Measurements from ENCODE around the gene HOXC5. TPM values are rescaled to one million over a fixed set of nuclear protein-coding genes. Genes with fewer than 3 reads are reported as not detected.

HOXC5 gene
- total RNA-seq, 1 experiment from 2014 or later, result not detected

- no CpG with 5 or more reads among the region's 14 CpGs for WGBS (ENCODE audit: extremely low coverage, insufficient read length, low lambda C conversion rate)
These were observed 21.0 kb upstream of the HOXC5 start for GRCh38 chr12:54011665-54012532.

More at GRCh38 chr12:54011665-54012532, 21.0 kb upstream of the HOXC5 start:
- no peak overlapping the region for H3K4ac ChIP-seq (ENCODE audit: low read depth, low read length)
- no peak overlapping the region for H3K27ac ChIP-seq (ENCODE audit: insufficient read length, low read depth, low read length)
- H3K14ac ChIP-seq (ENCODE audit: insufficient read depth, low read length), result no peak overlapping the region
- no peak overlapping the region for H2BK15ac ChIP-seq (ENCODE audit: low read depth, low read length)
- no peaks in the 10 kb centered on the region for H3K79me1 ChIP-seq (ENCODE audit: insufficient read depth, low read depth, low read length, poor library complexity, severe bottlenecking)
- no peak overlapping the region for H3T11ph ChIP-seq (ENCODE audit: low read length)
- TF ChIP-seq, protein P1, sequence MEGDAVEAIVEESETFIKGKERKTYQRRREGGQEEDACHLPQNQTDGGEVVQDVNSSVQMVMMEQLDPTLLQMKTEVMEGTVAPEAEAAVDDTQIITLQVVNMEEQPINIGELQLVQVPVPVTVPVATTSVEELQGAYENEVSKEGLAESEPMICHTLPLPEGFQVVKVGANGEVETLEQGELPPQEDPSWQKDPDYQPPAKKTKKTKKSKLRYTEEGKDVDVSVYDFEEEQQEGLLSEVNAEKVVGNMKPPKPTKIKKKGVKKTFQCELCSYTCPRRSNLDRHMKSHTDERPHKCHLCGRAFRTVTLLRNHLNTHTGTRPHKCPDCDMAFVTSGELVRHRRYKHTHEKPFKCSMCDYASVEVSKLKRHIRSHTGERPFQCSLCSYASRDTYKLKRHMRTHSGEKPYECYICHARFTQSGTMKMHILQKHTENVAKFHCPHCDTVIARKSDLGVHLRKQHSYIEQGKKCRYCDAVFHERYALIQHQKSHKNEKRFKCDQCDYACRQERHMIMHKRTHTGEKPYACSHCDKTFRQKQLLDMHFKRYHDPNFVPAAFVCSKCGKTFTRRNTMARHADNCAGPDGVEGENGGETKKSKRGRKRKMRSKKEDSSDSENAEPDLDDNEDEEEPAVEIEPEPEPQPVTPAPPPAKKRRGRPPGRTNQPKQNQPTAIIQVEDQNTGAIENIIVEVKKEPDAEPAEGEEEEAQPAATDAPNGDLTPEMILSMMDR (conservative IDR thresholded peaks at IDR 0.05), result no peak
- H4K91ac ChIP-seq (ENCODE audit: insufficient read length, low read depth, low read length), result no peak overlapping the region
- H2AK5ac ChIP-seq (ENCODE audit: insufficient read length, low read length), result no peak overlapping the region
- no peaks in the 10 kb centered on the region for H3K4me1 ChIP-seq (ENCODE audit: insufficient read depth, low read length)
- H3K9ac ChIP-seq (ENCODE audit: extremely low read depth, insufficient read length, low read length), result no peak overlapping the region
- no peak overlapping the region for H4K8ac ChIP-seq (replicated peaks; ENCODE audit: insufficient read length, low read depth, low read length)
- Mint-ChIP-seq H3K4me1 (peaks cover 4 to 30% of the 10 kb centered on the region in 2 experiments; a peak in 3 of 4 replicates), H3K36me3 (ENCODE audit: insufficient read depth in 1 of 3, low read depth in 3 of 3) (no peaks in the 10 kb centered on the region), H3K9me3 (peaks cover 0 to 2% of the 10 kb centered on the region in 2 experiments; a peak in 1 of 5 replicates), H3K27me3 (ENCODE audit: low read depth) (peaks cover 100% of the 10 kb centered on the region), H3K4me3 (no peak overlapping the region; a peak in 1 of 5 replicates), H3K27ac (no peak overlapping the region)
- no peak overlapping the region for H2BK20ac ChIP-seq (ENCODE audit: low read depth, low read length, poor library complexity, severe bottlenecking)
- no peak for DNase-seq
- no peaks in the 10 kb centered on the region for H3K9me3 ChIP-seq (ENCODE audit: control insufficient read depth, low read depth, low read length)
- no peaks in the 10 kb centered on the region for H3K23me2 ChIP-seq (ENCODE audit: insufficient read length, low read depth, low read length, poor library complexity, severe bottlenecking)
- H2AFZ ChIP-seq (ENCODE audit: low read length), result no peak overlapping the region
- no peak overlapping the region for H3K23ac ChIP-seq (ENCODE audit: insufficient read length, low read depth, low read length)
- H3K27me3 ChIP-seq (ENCODE audit: insufficient read depth, low read length), result peaks cover 94% of the 10 kb centered on the region
- no peaks in the 10 kb centered on the region for H4K20me1 ChIP-seq (ENCODE audit: control insufficient read depth, insufficient read depth, insufficient read length)
- no peak overlapping the region for H3K56ac ChIP-seq (ENCODE audit: insufficient read length, low read depth, low read length)
- no peak overlapping the region for H2BK5ac ChIP-seq (ENCODE audit: insufficient read length, low read length)
- no peak overlapping the region for H3K18ac ChIP-seq (ENCODE audit: insufficient read length, low read depth, low read length)
- no peak overlapping the region for H2BK12ac ChIP-seq (ENCODE audit: insufficient read length, low read depth, low read length)
- no peak overlapping the region for H3K4me2 ChIP-seq (ENCODE audit: insufficient read depth, insufficient read length, low read length)
- H4K5ac ChIP-seq (ENCODE audit: insufficient read length, low read depth, low read length), result no peak overlapping the region
- H3K79me2 ChIP-seq (ENCODE audit: insufficient read depth, low read length), result no peaks in the 10 kb centered on the region
- no peak overlapping the region for H2BK120ac ChIP-seq (ENCODE audit: low read depth, low read length, poor library complexity, severe bottlenecking)
